ENCODE data around the gene SFI1. TPM values are rescaled to one million over a fixed set of nuclear protein-coding genes. Genes with fewer than 3 reads are reported as not detected.
A peak's percentile ranks its signal among the peaks of the same experiment; 100 is the strongest.

Gene SFI1, protein sequence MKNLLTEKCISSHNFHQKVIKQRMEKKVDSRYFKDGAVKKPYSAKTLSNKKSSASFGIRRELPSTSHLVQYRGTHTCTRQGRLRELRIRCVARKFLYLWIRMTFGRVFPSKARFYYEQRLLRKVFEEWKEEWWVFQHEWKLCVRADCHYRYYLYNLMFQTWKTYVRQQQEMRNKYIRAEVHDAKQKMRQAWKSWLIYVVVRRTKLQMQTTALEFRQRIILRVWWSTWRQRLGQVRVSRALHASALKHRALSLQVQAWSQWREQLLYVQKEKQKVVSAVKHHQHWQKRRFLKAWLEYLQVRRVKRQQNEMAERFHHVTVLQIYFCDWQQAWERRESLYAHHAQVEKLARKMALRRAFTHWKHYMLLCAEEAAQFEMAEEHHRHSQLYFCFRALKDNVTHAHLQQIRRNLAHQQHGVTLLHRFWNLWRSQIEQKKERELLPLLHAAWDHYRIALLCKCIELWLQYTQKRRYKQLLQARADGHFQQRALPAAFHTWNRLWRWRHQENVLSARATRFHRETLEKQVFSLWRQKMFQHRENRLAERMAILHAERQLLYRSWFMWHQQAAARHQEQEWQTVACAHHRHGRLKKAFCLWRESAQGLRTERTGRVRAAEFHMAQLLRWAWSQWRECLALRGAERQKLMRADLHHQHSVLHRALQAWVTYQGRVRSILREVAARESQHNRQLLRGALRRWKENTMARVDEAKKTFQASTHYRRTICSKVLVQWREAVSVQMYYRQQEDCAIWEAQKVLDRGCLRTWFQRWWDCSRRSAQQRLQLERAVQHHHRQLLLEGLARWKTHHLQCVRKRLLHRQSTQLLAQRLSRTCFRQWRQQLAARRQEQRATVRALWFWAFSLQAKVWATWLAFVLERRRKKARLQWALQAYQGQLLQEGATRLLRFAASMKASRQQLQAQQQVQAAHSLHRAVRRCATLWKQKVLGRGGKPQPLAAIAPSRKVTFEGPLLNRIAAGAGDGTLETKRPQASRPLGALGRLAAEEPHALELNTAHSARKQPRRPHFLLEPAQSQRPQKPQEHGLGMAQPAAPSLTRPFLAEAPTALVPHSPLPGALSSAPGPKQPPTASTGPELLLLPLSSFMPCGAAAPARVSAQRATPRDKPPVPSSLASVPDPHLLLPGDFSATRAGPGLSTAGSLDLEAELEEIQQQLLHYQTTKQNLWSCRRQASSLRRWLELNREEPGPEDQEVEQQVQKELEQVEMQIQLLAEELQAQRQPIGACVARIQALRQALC
- total RNA-seq (14.2 and 16.1 TPM in 2 replicates), polyA plus RNA-seq (23.3 and 26.8 TPM in 2 replicates)

GRCh38 chr22:31496007-31496734, at the start of gene SFI1:
Gene SFI1 (plus strand): TSS chr22:31496536. CDS start chr22:31508285, 11,749 bp downstream.
- WGBS (ENCODE audit: low lambda C conversion rate, missing lambda C conversion rate), result 1% methylated on average over 67 of the region's 70 CpGs
- peak within 1 kb of the TSS; percentile 95 for H3K4me2 ChIP-seq
- no peaks in the 10 kb centered on the region for H3K36me3 ChIP-seq (replicated peaks; ENCODE audit: insufficient read depth, low read depth)
- peaks cover 28% of the 10 kb centered on the region for H3K79me2 ChIP-seq
- no peaks in the 10 kb centered on the region for H3K9me2 ChIP-seq (replicated peaks; ENCODE audit: insufficient read depth)
- H3K27me3 ChIP-seq, result no peaks in the 10 kb centered on the region
- H3K4me1 ChIP-seq (ENCODE audit: insufficient read depth), result peaks cover 2% of the 10 kb centered on the region
- H2AFZ ChIP-seq, result peak within 1 kb of the TSS; percentile 68
- peak within 1 kb of the TSS; percentile 66 for H3K4me3 ChIP-seq
- peak within 1 kb of the TSS; percentile 58 for H3K27ac ChIP-seq
- peak; percentile 94 for DNase-seq (ENCODE audit: low spot score)
- no peaks in the 10 kb centered on the region for H4K20me1 ChIP-seq (ENCODE audit: insufficient read depth, poor library complexity, severe bottlenecking)
- TF ChIP-seq, protein P1, sequence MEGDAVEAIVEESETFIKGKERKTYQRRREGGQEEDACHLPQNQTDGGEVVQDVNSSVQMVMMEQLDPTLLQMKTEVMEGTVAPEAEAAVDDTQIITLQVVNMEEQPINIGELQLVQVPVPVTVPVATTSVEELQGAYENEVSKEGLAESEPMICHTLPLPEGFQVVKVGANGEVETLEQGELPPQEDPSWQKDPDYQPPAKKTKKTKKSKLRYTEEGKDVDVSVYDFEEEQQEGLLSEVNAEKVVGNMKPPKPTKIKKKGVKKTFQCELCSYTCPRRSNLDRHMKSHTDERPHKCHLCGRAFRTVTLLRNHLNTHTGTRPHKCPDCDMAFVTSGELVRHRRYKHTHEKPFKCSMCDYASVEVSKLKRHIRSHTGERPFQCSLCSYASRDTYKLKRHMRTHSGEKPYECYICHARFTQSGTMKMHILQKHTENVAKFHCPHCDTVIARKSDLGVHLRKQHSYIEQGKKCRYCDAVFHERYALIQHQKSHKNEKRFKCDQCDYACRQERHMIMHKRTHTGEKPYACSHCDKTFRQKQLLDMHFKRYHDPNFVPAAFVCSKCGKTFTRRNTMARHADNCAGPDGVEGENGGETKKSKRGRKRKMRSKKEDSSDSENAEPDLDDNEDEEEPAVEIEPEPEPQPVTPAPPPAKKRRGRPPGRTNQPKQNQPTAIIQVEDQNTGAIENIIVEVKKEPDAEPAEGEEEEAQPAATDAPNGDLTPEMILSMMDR (IDR thresholded peaks at IDR 0.05; ENCODE audit: poor library complexity), result peak; percentile 25
- TF ChIP-seq EZH2 (IDR thresholded peaks at IDR 0.05; ENCODE audit: borderline replicate concordance) (no peak), EZH2phosphoT487 (IDR thresholded peaks at IDR 0.05; ENCODE audit: low read depth, severe bottlenecking, unreplicated experiment) (no peak)
- H3K9me3 ChIP-seq (ENCODE audit: low read depth), result no peaks in the 10 kb centered on the region

DNA sequence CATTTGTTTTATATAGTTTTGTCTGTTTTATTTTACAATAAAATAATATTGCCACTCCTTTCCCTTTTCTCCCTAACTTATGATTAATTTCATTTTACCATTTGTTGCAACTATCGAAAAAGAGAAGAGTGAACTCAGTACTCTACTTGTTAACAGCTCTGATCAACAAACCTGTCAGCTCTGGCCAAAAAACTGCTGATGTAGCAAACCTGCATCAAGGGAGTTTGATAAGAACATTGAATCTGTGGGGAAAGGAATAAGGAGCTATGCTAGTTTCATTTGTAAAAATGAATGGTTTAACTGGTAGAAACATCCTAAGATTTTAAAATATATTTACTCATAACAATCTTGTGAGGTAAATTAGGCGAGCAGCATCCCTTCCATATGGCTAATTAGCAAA, 49.6 kb upstream of the SFI1 start:
- H2AFZ ChIP-seq, result no peak overlapping the region
- WGBS (ENCODE audit: low lambda C conversion rate, missing lambda C conversion rate), result 95% methylated on average over 2 of the region's 2 CpGs
- H4K20me1 ChIP-seq (ENCODE audit: insufficient read depth, poor library complexity, severe bottlenecking), result no peaks in the 10 kb centered on the region
- no peak overlapping the region for H3K27ac ChIP-seq
- no peaks in the 10 kb centered on the region for H3K79me2 ChIP-seq
- no peaks in the 10 kb centered on the region for H3K27me3 ChIP-seq
- H3K4me3 ChIP-seq, result no peak overlapping the region
- H3K9me3 ChIP-seq (ENCODE audit: low read depth), result no peaks in the 10 kb centered on the region
- no peak overlapping the region for H3K4me2 ChIP-seq
- H3K9me2 ChIP-seq (replicated peaks; ENCODE audit: insufficient read depth), result no peaks in the 10 kb centered on the region
- no peak for DNase-seq (ENCODE audit: low spot score)
- peaks cover 3% of the 10 kb centered on the region for H3K4me1 ChIP-seq (ENCODE audit: insufficient read depth)
- TF ChIP-seq EZH2 (IDR thresholded peaks at IDR 0.05; ENCODE audit: borderline replicate concordance) (no peak), EZH2phosphoT487 (IDR thresholded peaks at IDR 0.05; ENCODE audit: low read depth, severe bottlenecking, unreplicated experiment) (no peak)
- TF ChIP-seq, protein P1 (IDR thresholded peaks at IDR 0.05; ENCODE audit: poor library complexity), result no peak
- H3K36me3 ChIP-seq (replicated peaks; ENCODE audit: insufficient read depth, low read depth), result no peaks in the 10 kb centered on the region

DNA sequence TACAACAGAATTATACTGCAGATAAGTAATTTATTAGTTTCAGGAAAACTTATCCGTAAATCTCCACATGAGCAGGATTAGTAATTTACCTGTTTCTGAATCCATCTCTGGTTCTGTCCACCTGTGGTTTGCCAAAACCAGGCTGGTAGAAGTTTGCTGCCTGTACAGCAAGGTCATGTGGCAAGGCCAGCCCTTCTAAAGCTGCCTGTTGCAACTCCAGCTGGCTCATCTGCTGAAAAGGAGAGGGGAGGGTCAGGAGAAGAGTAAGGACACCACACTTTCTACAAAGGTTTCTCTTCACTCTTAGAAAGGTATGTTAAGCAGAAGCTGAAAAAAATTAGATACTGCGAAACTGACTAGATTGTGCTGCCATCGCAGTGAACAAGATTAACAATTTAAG, 49.0 kb upstream of the SFI1 start:
- Histone ChIP-seq H3K27ac (no peak overlapping the region), H3K4me1 (ENCODE audit: insufficient read depth) (peaks cover 3% of the 10 kb centered on the region), H3K36me3 (replicated peaks; ENCODE audit: insufficient read depth, low read depth) (no peaks in the 10 kb centered on the region), H3K4me3 (no peak overlapping the region), H3K27me3 (no peaks in the 10 kb centered on the region), H4K20me1 (ENCODE audit: insufficient read depth, poor library complexity, severe bottlenecking) (no peaks in the 10 kb centered on the region), H3K9me2 (replicated peaks; ENCODE audit: insufficient read depth) (no peaks in the 10 kb centered on the region), H3K4me2 (no peak overlapping the region), H3K79me2 (no peaks in the 10 kb centered on the region), H3K9me3 (ENCODE audit: low read depth) (no peaks in the 10 kb centered on the region), H2AFZ (no peak overlapping the region)
- 96% methylated on average over 3 of the region's 3 CpGs for WGBS (ENCODE audit: low lambda C conversion rate, missing lambda C conversion rate)
- no peak for DNase-seq (ENCODE audit: low spot score)
- TF ChIP-seq, protein P1 (IDR thresholded peaks at IDR 0.05; ENCODE audit: poor library complexity), result no peak
- TF ChIP-seq EZH2phosphoT487 (IDR thresholded peaks at IDR 0.05; ENCODE audit: low read depth, severe bottlenecking, unreplicated experiment) (no peak), EZH2 (IDR thresholded peaks at IDR 0.05; ENCODE audit: borderline replicate concordance) (no peak)

Data from hepatocyte (in vitro differentiated cells).